Stimulated activated CD4-positive, alpha-beta T cell treated with anti-CD3 and anti-CD28 coated beads, Interleukin-2, amount 100 ng/mL, for 48 hours (primary cell): ENCODE data around the gene TPGS1.
"Not testable (repeated sequence)": the region's sequence is repeated elsewhere in the genome, so short reads cannot be mapped to it uniquely, and the experiment has no call there.

ENCODE experiments used
- DNase-seq, 2 donors: peaks; one replicate each; pipeline ENCODE4 v3.0.0-alpha.2; 2020

TPGS1 gene

DNA sequence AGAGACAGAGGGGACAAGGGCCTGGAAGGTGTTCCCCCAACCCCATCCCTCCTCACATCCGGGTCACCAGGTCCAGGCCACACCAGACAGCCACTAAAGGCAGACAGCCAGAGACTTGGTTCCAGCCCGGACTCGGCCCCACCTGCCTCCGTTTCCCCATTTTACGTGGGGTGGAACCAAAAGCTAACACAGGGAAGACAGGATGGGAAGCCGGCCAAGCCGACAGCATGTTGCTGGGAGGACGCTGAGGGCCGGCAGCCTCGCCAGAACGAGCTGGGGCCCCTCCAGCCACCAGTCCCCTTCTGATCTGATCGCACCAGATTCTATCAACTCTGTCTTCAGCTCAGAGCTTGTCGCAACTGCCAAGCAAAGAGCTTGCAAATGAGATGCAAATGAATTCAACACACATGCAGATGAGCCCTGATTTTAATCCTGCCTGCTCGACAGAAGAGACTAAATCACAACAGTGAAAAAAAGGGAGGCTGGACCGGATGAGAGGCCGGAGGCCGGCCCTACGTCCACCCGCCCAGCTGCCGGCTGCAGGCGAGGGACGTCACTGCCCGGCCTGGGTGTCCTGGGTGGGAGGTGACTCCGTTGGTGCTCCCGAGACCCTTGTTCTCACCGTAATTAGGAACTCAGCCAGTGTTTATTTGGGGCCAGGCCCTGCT, 28.9 kb upstream of the TPGS1 start:
- no peak for DNase-seq

DNA sequence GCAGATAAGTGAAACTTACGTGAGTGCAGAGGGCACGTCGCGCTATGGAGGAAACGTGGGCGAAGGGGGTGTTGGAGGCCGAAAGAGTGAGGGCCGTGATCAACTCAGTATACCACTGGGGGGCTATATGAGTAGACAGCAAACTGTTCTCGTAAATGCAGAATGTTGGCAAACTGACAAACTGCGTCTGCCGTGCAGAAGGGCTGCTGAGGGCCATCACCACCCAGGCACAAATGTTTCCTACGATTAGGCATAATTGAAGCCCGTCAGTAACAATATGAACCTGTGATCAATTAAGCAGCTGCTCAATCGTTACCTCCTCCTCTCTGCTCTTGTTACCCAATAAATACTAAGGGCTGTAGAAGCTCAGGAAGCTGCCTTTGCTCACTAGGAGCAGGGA, 28.3 kb upstream of the TPGS1 start:
- no peak for DNase-seq

DNA sequence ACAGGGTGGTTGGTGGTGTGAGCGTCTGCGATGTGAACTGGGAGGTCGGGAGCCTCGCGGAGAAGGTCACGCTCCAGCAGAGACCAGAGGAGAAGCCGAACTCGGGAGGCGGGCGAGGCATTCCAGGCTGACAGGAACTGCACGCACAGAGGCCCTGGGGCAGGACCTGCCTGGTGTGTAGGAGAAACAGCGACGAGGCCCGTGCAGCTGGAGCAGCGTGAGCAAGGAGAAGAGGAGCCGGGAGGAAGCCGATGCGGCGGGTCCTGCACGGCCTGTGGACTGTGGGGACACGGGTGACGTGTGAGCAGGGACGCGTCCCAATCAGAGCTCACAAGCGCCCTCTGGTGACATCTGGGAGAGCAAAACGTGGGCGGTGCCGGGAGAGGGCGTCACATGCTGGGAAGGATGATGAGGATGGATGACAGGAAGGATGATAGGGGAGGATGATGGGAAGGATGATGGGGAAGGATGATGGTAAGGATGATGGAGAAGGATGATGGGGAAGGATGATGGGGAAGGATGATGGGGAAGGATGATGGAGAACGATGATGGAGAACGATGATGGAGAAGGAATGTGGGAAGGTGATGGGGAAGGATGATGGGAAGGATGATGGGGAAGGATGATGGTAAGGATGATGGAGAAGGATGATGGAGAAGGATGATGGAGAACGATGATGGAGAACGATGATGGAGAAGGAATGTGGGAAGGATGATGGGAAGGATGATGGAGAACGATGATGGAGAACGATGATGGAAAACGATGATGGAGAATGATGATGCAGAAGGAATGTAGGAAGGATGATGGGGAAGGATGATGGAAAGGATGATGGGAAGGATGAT, 27.1 kb upstream of the TPGS1 start:
- peak; percentile 34 to 48 for DNase-seq

DNA sequence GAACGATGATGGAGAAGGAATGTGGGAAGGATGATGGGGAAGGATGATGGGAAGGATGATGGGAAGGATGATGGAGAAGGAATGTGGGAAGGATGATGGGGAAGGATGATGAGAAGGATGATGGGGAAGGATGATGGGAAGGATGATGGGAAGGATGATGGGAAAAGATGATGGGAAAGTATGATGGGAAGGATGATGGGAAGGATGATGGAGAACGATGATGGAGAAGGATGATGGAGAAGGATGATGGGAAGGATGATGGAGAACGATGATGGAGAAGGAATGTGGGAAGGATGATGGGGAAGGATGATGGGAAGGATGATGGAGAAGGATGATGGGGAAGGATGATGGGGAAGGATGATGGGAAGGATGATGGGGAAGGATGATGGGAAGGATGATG, 26.2 kb upstream of the TPGS1 start:
- not testable (repeated sequence) for DNase-seq

DNA sequence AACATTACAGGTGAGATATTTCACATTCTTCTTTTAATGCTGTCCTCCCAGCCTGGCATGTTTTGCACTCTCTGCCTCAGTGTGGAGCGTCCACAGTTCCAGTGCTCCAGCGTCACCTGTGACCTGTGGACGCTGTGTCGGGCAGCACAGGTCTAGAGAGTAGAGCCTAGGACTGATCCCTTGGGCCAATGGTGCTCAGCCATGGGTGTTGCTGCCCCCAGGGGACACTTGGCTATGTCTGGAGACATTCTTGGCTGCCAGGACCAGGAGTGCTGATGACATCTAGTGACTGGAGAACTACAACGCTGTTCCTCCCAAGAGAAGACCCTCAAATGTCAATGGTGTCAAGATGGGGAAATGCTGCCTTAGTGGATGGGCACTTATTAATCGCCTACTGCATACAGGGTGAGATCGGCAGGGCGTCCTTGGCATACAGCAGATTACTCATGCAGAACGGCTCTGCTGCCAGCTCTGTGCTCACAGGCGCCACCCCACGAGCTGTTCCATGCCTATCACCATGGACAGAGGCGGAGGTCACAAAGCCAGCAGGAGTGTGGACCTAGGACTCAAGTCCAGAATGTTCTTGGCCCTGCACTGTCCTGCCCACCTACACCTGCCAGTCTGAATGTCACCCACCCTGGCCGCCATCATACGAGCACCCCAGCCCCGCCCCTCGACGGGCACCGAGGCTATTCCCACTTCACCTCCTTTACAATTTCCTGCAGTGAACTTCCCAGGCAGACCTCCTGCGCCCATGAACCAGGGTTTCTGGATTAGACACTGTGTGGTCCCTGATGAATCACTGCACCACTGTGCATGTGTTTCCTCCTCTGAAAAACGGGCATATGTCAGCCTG, 24.9 kb upstream of the TPGS1 start:
- no peak for DNase-seq

DNA sequence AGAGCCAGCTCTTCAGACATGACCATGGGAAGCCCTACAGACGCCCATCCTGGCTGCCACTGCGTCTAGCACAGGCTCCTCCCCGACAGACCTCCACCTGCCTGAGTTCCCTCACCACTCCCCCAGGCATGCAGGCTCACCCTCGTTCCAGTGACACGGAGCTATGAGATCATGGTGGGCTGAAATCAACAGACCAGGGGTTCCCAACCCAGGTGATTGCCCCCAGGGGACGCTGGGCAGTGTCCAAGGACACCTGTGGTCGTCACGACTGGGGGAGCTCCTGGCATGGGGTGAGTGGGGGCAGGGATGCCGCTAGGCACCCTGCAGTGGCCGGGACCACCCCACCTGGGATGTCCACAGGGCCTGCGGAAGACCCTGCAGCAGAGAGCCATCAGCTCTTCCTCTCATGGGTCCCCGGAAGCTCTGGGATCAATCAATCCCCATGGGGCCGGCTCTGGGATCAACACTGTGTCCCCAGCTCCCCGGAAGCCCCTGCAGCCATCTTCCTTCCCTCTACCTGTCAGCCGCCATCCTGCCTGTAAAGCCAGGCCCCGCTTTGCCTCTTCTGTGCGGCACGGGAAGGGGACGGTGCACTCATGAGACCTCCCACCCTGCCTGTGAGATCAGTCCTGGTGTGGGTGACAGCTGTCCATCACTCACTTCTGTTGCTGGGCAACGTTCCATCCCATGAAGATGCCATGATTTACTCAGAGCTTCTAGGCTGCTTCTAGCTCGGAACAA, 23.8 kb upstream of the TPGS1 start:
- no peak for DNase-seq

DNA sequence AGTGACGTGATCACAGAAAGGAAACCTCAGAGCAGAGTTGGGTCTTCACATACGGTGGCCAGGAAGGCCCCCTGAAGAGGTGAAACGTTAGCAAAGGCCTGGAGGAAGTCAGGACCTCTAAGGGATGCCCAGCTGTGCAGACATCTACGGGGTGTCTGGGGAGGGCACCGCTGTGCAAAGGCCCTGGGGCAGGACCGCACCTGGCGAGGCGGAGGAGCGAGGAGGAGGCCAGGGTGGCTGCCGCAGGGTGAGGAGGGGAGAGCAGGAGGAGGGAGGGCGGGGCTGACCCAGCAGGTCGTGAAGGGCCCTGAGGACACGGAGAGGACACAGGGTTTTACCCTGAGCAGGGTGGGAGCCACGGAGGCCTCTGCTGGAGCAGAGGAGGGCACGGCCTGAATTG, 22.8 kb upstream of the TPGS1 start:
- DNase-seq = no peak

DNA sequence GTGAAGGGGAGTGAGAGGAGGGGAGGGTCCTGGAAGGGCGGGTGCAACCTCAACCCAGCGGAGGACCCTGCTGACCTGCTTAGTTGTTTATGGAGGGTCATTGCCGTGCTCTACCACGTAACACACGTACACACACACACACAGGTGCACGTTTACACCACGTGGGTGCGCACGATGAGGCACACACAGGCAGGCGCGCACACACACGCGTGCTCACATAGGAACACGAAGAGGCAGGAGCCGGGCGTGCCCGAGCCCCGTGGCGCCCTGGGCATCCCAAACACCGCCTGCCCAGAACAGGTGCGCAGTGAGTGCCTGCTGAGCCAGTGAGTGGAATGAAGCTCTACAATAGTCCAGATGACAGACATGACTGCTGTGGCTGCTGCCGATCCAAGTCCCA, 22.2 kb upstream of the TPGS1 start:
- no peak for DNase-seq

DNA sequence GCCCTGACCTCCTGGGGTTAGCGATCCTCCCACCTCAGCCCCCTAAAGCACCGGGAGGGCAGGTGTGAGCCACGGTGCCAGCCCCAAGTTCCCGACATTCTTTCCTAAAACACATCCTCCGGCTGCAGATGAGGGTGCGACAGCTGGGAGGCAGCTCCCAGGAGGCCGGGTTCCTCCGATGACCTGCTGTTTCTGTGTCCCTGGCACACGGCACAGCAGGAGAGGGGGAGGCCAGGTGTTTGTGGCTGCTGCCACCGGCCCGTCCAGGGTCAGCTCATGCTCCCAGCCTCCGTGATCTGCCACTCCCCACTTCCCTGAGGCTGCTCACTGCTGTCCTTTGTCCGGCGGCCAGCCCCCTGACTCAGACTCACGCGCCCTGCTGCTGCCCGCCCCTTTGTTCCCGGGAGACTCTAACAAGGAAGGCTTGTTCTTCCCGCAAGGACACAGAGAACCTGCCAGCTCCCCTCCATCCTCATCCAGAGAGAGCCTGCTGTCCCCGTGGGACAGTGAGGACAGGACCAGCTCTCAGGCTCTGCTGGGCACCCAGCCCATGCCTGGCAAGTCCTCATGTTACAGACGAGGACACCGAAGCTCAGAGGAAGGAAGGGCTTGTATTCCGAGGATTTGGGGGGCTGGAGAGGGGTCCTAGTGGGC, 21.6 kb upstream of the TPGS1 start:
- no peak for DNase-seq

DNA sequence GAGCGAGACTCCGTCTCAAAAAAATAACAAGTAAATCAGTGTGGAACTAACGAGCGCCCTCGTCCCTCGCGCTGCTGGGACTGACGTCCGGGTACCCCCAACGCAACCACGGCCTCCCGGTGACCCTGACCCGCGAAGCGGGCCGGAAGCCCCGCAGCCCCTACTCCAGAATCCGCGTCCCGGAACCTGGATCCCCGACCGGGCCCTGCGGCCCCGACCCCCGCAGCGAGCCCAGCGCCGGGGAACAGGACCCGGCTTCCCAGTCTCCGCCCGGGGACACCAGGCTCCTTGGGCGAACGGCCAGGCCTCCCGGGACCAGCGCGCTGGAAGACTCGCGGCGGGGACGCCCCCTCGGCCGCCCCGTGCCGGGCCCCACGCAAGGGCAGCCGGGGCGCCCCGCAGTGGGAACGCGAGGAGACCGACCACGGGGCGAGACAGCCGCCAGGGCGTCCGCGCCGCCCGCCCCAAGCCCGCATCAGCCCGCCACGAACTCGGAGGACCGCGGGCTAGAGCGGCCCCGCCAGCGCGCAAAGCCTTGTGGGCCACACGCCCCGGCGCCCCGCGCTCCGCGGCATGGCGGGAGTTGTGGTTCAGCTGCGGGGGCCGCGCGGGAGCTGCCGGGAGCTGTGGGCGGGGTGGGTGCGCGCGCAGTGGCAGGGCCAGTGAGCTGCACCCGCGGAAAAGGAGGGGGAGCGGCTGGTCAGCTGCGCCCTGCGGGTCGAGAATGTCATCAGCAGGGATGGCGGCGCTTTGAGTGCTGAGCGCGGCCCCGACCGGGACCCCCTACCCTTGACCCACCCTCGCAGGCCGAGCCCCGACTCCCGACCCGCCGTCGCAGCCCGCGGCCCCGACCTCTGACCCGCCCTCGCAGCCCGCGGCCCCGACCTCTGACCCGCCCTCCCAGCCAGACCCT, 18.5 kb upstream of the TPGS1 start:
- peak; percentile 91 for DNase-seq

DNA sequence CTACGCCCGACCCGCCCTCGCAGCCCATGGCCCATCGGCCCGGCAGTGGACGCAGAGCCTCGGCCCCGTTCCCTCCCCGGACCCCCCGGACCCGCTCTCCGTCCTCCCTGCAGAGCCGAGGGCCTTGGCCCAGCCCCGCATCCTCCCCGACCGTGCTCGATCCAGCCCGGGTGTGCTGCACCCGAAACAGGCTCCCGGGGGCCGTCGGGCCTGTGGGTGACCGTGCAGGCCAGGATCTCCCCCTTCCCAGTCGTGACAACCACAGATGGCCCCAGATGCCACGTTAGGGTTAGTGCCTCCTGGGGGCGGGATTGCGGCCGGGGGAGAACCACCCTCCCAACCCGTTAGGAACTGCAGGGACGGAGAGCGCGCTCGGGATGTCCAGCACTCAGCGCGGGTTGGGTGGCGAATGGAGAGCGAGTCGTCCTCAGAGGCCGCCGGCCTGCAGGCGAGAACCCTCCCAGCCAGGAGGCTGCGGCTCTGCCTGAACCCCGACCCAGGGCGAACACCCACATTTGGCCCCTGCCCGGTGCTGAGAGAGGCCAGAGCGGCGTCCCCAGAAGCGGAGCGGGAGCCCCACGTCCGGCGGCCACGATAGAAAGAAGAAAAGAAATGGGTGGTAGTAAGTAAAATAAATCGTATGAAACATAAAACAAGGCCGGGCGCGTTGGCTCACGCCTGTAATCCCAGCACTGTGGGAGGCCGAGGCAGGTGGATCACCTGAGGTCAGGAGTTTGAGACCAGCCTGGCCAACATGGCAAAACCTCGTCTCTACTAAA, 17.7 kb upstream of the TPGS1 start:
- DNase-seq = no peak

DNA sequence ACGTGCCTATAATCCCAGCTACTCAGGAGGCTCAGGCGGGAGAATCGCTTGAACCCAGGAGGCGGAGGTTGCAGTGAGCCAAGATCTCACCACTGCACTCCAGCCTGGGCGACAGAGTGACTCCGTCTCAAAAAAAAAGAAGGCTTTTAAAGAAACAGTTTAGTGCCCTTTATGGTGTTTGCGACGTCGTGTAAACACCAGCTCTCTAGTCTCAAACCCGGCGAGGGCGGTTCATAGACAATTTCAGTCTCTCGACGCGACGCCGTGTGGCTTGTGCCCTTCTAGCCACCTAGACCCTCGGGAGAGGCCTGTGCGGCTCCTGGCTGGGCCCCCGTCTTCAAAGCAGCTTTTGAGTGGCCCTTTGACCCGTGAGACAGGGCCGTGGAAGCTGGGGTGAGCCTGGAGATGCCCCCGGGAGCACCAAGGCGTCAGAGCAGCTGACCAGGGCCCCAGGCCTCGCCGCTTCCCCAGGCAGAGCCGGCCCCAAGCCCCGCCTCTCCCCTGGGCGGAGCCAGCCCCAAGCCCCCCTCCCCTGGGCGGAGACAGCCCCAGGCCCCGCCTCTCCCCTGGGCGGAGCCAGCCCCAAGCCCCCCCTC, 16.1 kb upstream of the TPGS1 start:
- DNase-seq = no peak

DNA sequence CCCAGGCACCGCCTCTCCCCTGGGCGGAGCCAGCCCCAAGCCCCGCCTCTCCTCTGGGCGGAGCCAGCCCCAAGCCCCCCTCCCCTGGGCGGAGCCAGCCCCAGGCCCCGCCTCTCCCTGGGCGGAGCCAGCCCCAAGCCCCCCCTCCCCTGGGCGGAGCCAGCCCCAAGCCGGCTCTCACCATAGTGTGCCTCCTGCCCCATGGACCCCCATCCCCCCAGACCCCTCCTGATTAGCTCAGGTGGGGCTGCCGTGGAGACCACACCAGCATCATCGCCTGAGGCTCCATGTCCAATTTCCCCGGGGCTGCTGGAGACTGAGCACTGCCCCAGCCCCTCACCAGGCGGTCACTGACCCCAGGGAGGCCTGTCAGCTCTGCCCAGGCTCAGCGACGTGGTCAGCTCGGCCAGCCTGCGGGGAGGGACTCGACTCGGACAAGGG, 15.2 kb upstream of the TPGS1 start:
- DNase-seq = peak in 1 of 2 donors; percentile 38

DNA sequence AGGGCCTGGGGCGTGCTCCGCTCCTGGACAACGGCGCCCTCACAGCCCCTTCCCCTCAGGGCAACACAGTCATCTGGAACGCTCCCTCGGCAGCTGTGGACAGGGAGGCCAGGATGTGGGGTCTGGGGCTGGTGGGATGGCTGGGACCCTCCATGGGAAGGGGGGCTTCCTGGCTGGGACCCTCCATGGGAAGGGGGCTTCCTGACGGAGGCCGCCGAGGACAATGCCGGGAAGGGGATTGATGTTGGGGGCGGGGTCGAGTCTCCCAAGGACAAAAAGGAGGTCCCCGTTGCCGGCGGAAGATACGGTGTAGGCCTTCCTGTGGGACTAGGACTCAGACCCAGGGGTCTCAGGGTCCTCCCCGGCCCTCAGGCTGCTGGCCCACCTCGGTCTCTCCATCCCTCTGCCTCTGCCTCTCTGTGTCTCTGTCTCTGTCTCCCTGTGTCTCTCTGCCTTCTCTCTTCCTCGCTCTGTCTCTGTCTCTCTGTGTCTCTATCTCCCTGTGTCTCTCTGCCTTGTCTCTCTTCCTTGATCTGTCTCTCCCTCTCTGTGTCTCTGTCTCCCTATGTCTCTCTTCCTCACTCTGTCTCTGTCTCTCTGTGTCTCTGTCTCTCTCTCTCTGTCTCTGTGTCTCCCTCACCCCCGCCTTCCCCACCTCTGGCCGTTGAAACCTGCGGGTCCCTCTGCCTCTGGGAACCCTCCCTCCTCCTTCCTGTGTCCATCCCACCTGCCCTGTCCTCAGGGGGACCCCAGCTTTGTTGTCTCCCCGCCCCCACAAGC, 13.7 kb upstream of the TPGS1 start:
- no peak for DNase-seq

DNA sequence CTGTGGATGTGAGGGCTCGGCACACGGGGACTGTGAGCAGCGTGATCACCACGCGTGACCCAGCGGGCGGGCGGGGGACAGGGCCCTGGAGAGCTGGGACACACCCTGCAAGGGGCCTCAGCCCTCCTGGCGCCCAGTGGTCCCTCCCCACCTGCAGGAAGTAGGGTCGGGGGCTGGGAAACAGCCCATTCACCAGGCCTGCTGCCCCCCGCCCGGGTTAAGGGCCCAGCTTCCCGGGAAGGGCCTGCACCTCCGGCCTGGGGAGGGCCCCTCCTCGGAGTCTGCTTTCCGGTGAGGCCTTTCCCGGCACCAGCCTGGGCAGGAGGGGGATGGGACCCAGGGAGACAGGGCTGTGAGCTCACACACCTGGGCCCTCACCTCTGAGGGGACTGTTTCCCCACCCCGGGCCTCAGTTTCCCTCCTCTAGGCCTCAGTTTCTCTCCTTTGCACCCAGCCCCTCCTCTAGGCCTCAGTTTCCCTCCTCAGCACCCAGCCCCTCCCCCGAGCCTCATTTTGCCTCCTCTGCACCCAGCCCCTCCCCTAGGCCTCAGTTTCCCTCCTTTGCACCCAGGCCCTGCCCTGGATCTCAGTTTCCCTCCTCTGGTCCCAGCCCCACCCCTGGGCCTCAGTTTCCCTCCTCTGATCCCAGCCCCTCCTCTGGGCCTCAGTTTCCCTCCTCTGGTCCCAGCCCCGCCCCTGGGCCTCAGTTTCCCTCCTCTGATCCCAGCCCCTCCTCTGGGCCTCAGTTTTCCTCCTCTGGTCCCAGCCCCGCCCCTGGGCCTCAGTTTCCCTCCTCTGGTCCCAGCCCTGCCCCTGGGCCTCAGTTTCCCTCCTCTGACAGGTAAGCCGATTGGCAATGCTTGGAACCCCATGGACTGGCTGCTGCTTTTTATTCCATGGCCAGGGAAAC, 12.9 kb upstream of the TPGS1 start:
- no peak for DNase-seq

DNA sequence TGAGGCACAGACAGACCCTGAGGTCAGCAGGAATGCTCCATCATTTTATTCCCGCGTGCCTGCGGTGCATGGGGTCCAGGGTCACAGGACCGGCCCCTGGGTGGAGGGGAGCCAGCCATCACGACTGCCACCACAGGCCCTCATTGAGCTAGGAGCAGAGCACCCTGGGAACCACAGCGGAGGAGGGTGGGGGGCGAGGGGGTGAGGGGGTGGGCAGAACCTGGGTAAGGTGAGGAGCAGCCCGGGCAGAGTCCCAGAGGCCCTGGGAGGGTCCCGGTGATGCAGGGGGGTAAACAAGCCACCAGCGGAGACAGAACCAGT, 12.3 kb upstream of the TPGS1 start:
- DNase-seq = no peak

DNA sequence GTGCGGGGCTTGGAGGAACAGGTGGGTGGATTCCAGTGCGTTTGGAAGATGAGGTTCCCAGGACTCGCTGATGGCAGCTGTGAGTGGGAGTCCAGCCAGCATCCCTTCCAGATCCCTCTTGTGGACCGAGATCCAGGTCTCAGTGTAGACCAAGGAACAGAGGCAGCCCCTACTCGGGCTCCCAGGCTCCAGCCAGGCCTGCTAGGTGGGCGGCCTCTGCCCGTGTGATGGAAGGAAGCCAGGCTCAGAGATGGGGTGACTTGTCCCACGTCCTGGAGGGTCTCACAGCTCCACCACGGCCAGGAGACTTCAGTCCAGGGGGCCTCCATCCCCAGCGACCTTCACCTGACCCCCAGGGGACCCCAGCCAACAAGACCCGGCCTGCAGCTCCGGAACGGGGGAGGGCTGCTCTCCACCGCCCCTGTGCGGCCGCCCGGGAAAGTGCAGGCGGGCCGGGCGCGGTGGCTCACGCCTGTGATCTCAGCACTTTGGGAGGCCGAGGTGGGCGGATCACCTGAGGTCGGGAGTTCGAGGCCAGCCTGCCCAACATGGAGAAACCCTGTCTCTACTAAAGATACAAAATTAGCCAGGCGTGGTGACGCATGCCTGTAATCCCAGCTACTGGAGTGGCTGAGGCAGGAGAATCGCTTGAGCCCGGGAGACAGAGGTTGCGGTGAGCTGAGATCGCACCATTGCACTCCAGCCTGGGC, 11.7 kb upstream of the TPGS1 start:
- DNase-seq = peak; percentile 62 to 70
